ENCODE results near the gene FAM222A. TPM values are rescaled to one million over a fixed set of nuclear protein-coding genes. Genes with fewer than 3 reads are reported as not detected.

FAM222A gene
- total and polyA plus RNA-seq, 12 donors: 9.2 to 57.8 (median 25.3) TPM

DNA sequence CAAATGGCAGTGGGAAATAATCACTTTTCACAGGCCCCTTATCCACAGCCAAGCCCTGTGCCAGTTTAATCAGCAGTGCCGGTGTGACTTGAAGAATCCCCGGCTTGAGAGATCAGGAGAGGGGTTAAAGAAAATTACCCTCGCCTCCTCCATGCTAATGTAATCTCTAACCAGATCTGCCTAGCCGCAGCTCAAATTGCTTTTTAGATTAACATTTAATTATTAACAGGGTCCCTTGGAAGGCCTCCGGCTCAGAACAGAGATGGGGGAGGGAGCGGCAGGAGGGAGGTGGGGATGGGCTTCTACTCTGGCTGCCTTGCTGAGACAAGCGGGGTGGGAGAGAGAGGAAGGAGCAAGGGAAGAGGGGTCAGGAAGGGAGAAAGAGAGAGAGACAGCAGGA, 24.0 kb downstream of the FAM222A start:
- no peaks in the 10 kb centered on the region for H3K9me3 ChIP-seq (replicated peaks in 1 of 3)
- intact Hi-C loops (cut with DNase I): no loop called here
- DNase-seq: peak in 3 of 7 donors; percentile 9 to 14 (median 11)
- H3K4me1 ChIP-seq (replicated peaks in 1 of 2): peaks cover 31 to 74% of the 10 kb centered on the region in 2 donors
- H3K27me3 ChIP-seq: no peaks in the 10 kb centered on the region
- TF ChIP-seq POLR2A (IDR thresholded peaks at IDR 0.05): no peak
- no peak for TF ChIP-seq CTCF (IDR thresholded peaks at IDR 0.05)
- no peaks in the 10 kb centered on the region for H3K36me3 ChIP-seq (replicated peaks in 1 of 2)
- H3K27ac ChIP-seq: peak overlapping the region in 2 of 5 donors; percentile 78 to 86
- H3K4me3 ChIP-seq: no peak overlapping the region
- 65 to 88% (median 76%) methylated on average over 7 of the region's 7 CpGs for WGBS, 4 donors

DNA sequence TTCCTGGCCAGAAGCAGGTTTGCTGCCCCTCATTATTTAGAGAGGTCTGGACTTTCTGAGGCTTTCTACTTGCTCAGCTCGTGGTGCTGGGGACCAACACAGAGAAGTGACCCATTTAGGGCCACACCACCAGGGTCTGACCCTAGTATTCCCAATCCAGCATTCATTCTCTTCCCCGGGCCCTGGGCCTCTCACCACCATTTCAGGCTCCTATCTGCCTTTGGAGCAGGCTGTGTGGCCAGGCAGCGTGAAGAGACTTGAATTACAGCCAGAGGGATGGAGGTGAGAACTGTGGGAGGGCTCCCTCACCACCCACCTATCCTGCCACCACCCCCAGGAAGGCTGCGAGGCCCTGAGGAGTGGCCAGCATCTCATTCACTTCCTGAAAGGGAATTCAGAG, 24.6 kb downstream of the FAM222A start:
- intact Hi-C loops (cut with DNase I): no loop called here
- DNase-seq: peak in 4 of 7 donors; percentile 8 to 48 (median 14)
- Histone ChIP-seq H3K9me3 (replicated peaks in 1 of 3) (no peaks in the 10 kb centered on the region), H3K36me3 (replicated peaks in 1 of 2) (no peaks in the 10 kb centered on the region), H3K27me3 (no peaks in the 10 kb centered on the region), H3K27ac (peak overlapping the region in 3 of 5 donors; percentile 44 to 86 (median 78)), H3K4me1 (replicated peaks in 1 of 2) (peaks cover 31 to 76% of the 10 kb centered on the region in 2 donors), H3K4me3 (no peak overlapping the region)
- 45 to 72% (median 65%) methylated on average over 3 to 4 of the region's 4 CpGs for WGBS, 4 donors
- TF ChIP-seq POLR2A (IDR thresholded peaks at IDR 0.05) (no peak), CTCF (IDR thresholded peaks at IDR 0.05) (no peak)

DNA sequence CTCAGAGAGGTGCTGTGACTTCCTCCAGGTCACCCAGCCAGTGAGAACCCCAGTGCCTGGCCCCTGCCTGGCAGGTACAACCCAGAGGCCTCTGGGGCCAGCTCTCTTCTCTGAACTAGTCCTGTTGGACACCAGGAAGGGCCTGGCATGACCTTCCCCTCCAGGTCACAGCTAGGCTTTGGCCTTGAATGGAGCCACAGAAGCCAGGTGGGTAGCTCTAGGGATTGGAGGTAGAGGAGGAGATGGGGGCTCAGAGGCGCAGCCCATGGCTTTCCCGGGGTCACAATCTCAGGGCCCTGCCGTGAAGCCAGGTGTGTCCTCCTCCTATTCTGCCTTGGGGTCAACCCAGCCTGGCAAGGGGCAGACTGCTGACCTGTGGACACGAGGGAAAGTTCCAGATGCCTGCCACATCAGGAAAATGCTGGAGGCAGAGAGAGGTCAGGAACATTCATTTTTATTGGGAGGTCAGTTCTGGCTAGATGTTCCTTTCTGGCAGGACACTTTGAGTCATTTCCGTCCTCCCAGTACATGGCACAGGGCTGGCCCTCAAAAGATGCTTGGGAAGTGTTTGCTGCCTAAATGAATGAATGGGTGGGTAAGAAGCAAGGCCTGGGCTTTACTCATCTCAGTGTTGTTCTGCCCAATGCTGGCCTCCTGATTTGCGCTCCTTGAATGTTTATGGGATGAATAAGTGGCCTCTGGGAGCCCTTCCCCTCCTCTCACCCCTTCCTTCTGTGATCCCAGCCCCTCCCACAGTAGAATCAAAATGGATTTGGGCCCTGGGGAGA, 25.4 kb downstream of the FAM222A start:
- WGBS, 4 donors: 53 to 68% (median 57%) methylated on average over 5 to 6 of the region's 6 CpGs
- intact Hi-C loops (cut with DNase I): no loop called here
- H3K27me3 ChIP-seq: no peaks in the 10 kb centered on the region
- peaks cover 31 to 76% of the 10 kb centered on the region in 2 donors for H3K4me1 ChIP-seq (replicated peaks in 1 of 2)
- no peak overlapping the region for H3K4me3 ChIP-seq
- peak; percentile 25 to 69 (median 45) for DNase-seq
- H3K27ac ChIP-seq: peak overlapping the region in 4 of 5 donors; percentile 24 to 86 (median 61)
- TF ChIP-seq POLR2A (IDR thresholded peaks at IDR 0.05) (no peak), CTCF (IDR thresholded peaks at IDR 0.05) (no peak)
- H3K9me3 ChIP-seq (replicated peaks in 1 of 3): no peaks in the 10 kb centered on the region
- no peaks in the 10 kb centered on the region for H3K36me3 ChIP-seq (replicated peaks in 1 of 2)

DNA sequence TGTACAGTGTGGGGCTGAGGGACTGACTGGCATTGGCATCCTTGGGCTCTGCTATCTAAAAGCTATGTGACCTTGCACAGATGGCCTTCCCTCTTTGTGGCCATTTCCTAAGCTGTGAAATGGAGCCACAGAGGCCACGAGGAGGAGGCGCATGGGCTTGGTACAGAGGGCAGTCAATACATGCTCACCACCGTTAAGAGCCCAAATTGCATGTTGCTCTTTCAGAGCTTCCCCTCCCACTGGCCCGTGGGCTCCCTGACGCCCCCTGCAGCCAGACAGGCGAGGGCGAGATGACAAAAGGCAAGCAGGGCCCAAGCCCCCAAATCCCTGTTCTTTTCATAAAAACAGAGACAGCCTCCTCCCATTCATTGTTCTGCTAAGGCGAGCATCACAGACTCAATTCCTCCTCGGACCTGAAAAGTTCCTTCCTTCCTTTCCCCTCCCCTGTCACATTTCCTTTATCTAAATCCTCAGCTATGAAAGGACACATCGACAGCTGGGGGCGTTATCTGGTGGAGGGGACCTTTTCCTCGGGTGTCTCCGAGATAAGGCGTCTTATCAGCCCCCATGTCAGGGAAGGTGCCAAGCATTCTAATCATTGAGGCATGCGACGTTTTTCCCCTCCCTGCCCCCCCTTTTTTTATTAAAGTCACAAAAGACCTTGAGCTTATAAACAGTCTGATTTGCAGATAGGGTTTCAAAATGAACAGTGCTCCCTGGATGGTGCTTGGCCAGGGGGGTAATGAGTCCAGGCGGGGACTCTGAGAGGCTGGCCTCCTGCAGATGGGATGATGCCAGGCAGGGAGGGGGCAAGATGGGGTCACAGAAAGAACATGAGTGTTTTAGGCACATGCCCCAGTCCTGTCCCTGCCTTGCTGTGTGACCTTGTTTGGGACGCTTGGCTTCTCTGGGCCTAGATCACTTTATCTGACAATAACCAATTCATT, 26.4 kb downstream of the FAM222A start:
- TF ChIP-seq CTCF (IDR thresholded peaks at IDR 0.05) (peak in 1 of 6 experiments; percentile 19), POLR2A (IDR thresholded peaks at IDR 0.05) (no peak)

More for the DNA sequence above, 26.4 kb downstream of the FAM222A start:
- 17 to 23% (median 18%) methylated on average over 15 to 18 of the region's 18 CpGs for WGBS, 4 donors
- peaks cover 31 to 73% of the 10 kb centered on the region in 2 donors for H3K4me1 ChIP-seq (replicated peaks in 1 of 2)
- H3K27me3 ChIP-seq: no peaks in the 10 kb centered on the region
- intact Hi-C loops (cut with DNase I): no loop called here
- no peaks in the 10 kb centered on the region for H3K36me3 ChIP-seq (replicated peaks in 1 of 2)
- H3K27ac ChIP-seq: peak overlapping the region in 4 of 5 donors; percentile 13 to 86 (median 63)
- peak; percentile 49 to 74 (median 66) for DNase-seq
- H3K9me3 ChIP-seq (replicated peaks in 1 of 3): no peaks in the 10 kb centered on the region
- H3K4me3 ChIP-seq: no peak overlapping the region
